SK-N-SH (cell line): ENCODE measurements around the gene ADAP2. TPM values are rescaled to one million over a fixed set of nuclear protein-coding genes. Genes with fewer than 3 reads are reported as not detected.

Source experiments
- CTCF ChIA-PET: fragments of 300-600, 350-600 bp; formaldehyde crosslinking; extraction: SDS; loops from one replicate; lab custom pipeline; 2021; lab: Yijun Ruan, JAX
- POLR2A ChIA-PET: fragments of 350-600 bp; sonication (Branson Sonifier 250); formaldehyde crosslinking; extraction: SDS; loops from one replicate; lab custom pipeline; 2020; ENCODE audit warnings: antibody characterized with exemption, inconsistent platforms; lab: Yijun Ruan, JAX
- DNase-seq: peaks from one replicate; pipeline ENCODE4 v3.0.0; 2012
- H2AFZ ChIP-seq: fragments of 200-600 bp; sonication (generic); 2 replicates; pipeline ENCODE4 v1.8.1; 2016; ENCODE audit warnings: antibody characterized with exemption, mild to moderate bottlenecking, low read depth
- H3F3A ChIP-seq: fragments of 200-600 bp; sonication (generic); replicated peaks from 2 replicates; pipeline ENCODE3; 2016; ENCODE audit warnings: antibody characterized with exemption, mild to moderate bottlenecking; ENCODE audit not compliant: insufficient read depth
- H3K27ac ChIP-seq, 2 experiments: fragments of 200-500 bp in 1 of 2; fragments of 200-600 bp in 1 of 2; sonication (Bioruptor generic) in 1 of 2; sonication (generic), shearing (Covaris generic) in 1 of 2; 2 replicates each; pipeline versions ENCODE4 v1.5.1 to v1.6.1; 2014 to 2016; ENCODE audit warnings: low read depth in 2 of 2, inconsistent platforms in 1 of 2, low read length in 1 of 2, mild to moderate bottlenecking in 1 of 2, mixed read lengths in 1 of 2
- H3K27me3 ChIP-seq: fragments of 200-600 bp; sonication (generic), shearing (Covaris generic); 2 replicates; pipeline ENCODE4 v1.6.1; 2016; ENCODE audit warnings: mixed run types; ENCODE audit not compliant: insufficient read depth
- H3K36me3 ChIP-seq, 2 experiments: fragments of 200-500 bp in 1 of 2; fragments of 200-600 bp in 1 of 2; sonication (Bioruptor generic) in 1 of 2; sonication (generic) in 1 of 2; replicated peaks in 1 of 2; 2 replicates each; pipeline versions ENCODE3 to v1.5.1; 2014 to 2016; ENCODE audit warnings: low read length in 1 of 2, mild to moderate bottlenecking in 1 of 2; ENCODE audit not compliant: insufficient read depth in 2 of 2, control insufficient read depth in 1 of 2
- H3K4me1 ChIP-seq, 2 experiments: fragments of 200-500 bp in 1 of 2; fragments of 200-600 bp in 1 of 2; sonication (Bioruptor generic) in 1 of 2; sonication (generic), shearing (Covaris generic) in 1 of 2; 2 replicates each; pipeline versions ENCODE4 v1.5.1 to v1.6.1; 2014 to 2016; ENCODE audit warnings: low read depth in 1 of 2, low read length in 1 of 2, mixed run types in 1 of 2; ENCODE audit not compliant: insufficient read depth in 2 of 2, control insufficient read depth in 1 of 2
- H3K4me2 ChIP-seq: fragments of 200-600 bp; sonication (generic), shearing (Covaris generic); 2 replicates; pipeline ENCODE4 v1.6.1; 2017; ENCODE audit warnings: mixed run types
- H3K4me3 ChIP-seq, 2 experiments: fragments of 200-500 bp in 1 of 2; fragments of 200-600 bp in 1 of 2; sonication (Bioruptor generic) in 1 of 2; sonication (generic), shearing (Covaris generic) in 1 of 2; 2 replicates each; pipeline versions ENCODE4 v1.5.1 to v1.8.1; 2014 to 2016; ENCODE audit warnings: low read depth in 2 of 2, inconsistent platforms in 1 of 2, low read length in 1 of 2, mild to moderate bottlenecking in 1 of 2, mixed read lengths in 1 of 2, moderate library complexity in 1 of 2
- H3K79me2 ChIP-seq: fragments of 200-600 bp; sonication (generic); 2 replicates; pipeline ENCODE4 v1.8.1; 2017; ENCODE audit warnings: mild to moderate bottlenecking; ENCODE audit not compliant: insufficient read depth
- H3K9ac ChIP-seq: fragments of 200-600 bp; sonication (generic); 2 replicates; pipeline ENCODE4 v1.6.1; 2017; ENCODE audit warnings: mixed run types
- H3K9me2 ChIP-seq: fragments of 200-600 bp; sonication (generic); 2 replicates; pipeline ENCODE4 v1.6.1; 2017; ENCODE audit warnings: mixed run types
- H3K9me3 ChIP-seq: fragments of 200-600 bp; sonication (generic); 2 replicates; pipeline ENCODE4 v1.6.1; 2017; ENCODE audit warnings: mixed run types, mild to moderate bottlenecking, moderate library complexity
- H4K20me1 ChIP-seq: fragments of 200-600 bp; sonication (generic); 2 replicates; pipeline ENCODE4 v1.6.1; 2017; ENCODE audit warnings: mild to moderate bottlenecking, mixed run types; ENCODE audit not compliant: insufficient read depth
- EZH2phosphoT487 ChIP-seq: fragments of 200-600 bp; sonication (generic); IDR thresholded peaks from 2 replicates; pipeline ENCODE4 v1.6.1; 2017; ENCODE audit warnings: low read depth, mixed run types, mild to moderate bottlenecking, antibody characterized with exemption, moderate library complexity, borderline replicate concordance
- FOSL2 ChIP-seq: IDR thresholded peaks from 2 replicates; pipeline ENCODE4 v1.4.0; 2012; ENCODE audit warnings: low read depth, mild to moderate bottlenecking, moderate library complexity, borderline replicate concordance
- FOXJ3 ChIP-seq: sonication (generic); formaldehyde crosslinking; IDR thresholded peaks from 2 replicates; pipeline ENCODE4 v1.5.1; 2020; ENCODE audit warnings: mild to moderate bottlenecking, missing genetic modification reagents
- FOXM1 ChIP-seq: IDR thresholded peaks from 2 replicates; pipeline ENCODE4 v1.4.0; 2012; ENCODE audit warnings: low read depth, mild to moderate bottlenecking
- GABPA ChIP-seq: IDR thresholded peaks from 2 replicates; pipeline ENCODE4 v1.4.0; 2012; ENCODE audit warnings: low read depth, mild to moderate bottlenecking
- GATA2 ChIP-seq: sonication (generic); formaldehyde crosslinking; IDR thresholded peaks from 2 replicates; pipeline ENCODE4 v1.5.0; 2020; ENCODE audit warnings: mild to moderate bottlenecking, missing genetic modification reagents
- JUND ChIP-seq: IDR thresholded peaks from 2 replicates; pipeline ENCODE4 v1.4.0; 2012
- MEF2A ChIP-seq: IDR thresholded peaks from 2 replicates; pipeline ENCODE4 v1.4.0; 2012; ENCODE audit warnings: low read depth, borderline replicate concordance
- NFIC ChIP-seq: IDR thresholded peaks from 2 replicates; pipeline ENCODE4 v1.4.0; 2012; ENCODE audit warnings: borderline replicate concordance
- RAD21 ChIP-seq: IDR thresholded peaks from 2 replicates; pipeline ENCODE4 v1.6.1; 2012; ENCODE audit warnings: mild to moderate bottlenecking, low read length
- RCOR1 ChIP-seq: fragments of 150-350 bp; IDR thresholded peaks from 2 replicates; pipeline ENCODE4 v1.6.1; 2017; ENCODE audit warnings: antibody characterized with exemption, low read length
- RXRA ChIP-seq: IDR thresholded peaks from 2 replicates; pipeline ENCODE4 v1.4.0; 2012; ENCODE audit warnings: low read depth, mild to moderate bottlenecking, borderline replicate concordance
- SIN3A ChIP-seq: IDR thresholded peaks from 2 replicates; pipeline ENCODE4 v1.6.1; 2012; ENCODE audit warnings: low read depth, mild to moderate bottlenecking, low read length, moderate library complexity, borderline replicate concordance
- TEAD4 ChIP-seq: IDR thresholded peaks from 2 replicates; pipeline ENCODE4 v1.4.0; 2012; ENCODE audit warnings: mild to moderate bottlenecking, borderline replicate concordance; ENCODE audit not compliant: insufficient read depth
- WGBS: methylation state at CpG from one replicate; pipeline ENCODE4 v1.1.6; 2017; ENCODE audit warnings: low lambda C conversion rate; 5-methylcytosine and 5-hydroxymethylcytosine counted together
- polyA plus RNA-seq, 3 experiments: library from polyadenylated mRNA; depleted of rRNA; stranded (reverse); fragments of >200 nt; gene quantifications; 2 replicates each; pipeline ENCODE4 v1.2.3, GENCODE V29; 2012
- TF ChIP-seq, protein P1 (sequence below): fragments of 150-350 bp; IDR thresholded peaks from 2 replicates; pipeline ENCODE4 v1.6.1; 2017; ENCODE audit warnings: antibody characterized with exemption, low read length, low read depth, borderline replicate concordance
- TF ChIP-seq, protein P2 (sequence below): IDR thresholded peaks from 2 replicates; pipeline ENCODE4 v1.4.0; 2012; ENCODE audit warnings: low read depth
- TF ChIP-seq, protein P3 (sequence below): IDR thresholded peaks from 2 replicates; pipeline ENCODE4; 2012
- TF ChIP-seq, protein P4 (sequence below): fragments of 200-600 bp; sonication (generic); IDR thresholded peaks from 2 replicates; pipeline ENCODE4 v1.6.1; 2017; ENCODE audit warnings: antibody characterized with exemption, mild to moderate bottlenecking, moderate library complexity
- TF ChIP-seq, protein P5 (sequence below): IDR thresholded peaks from 2 replicates; pipeline ENCODE4 v1.6.1; 2012; ENCODE audit warnings: mild to moderate bottlenecking, low read depth, low read length, moderate library complexity
- TF ChIP-seq, protein P6 (sequence below): IDR thresholded peaks from 2 replicates; pipeline ENCODE4 v1.4.0; 2012; ENCODE audit warnings: low read depth, borderline replicate concordance

The ADAP2 gene
- polyA plus RNA-seq, 1 of the 3 experiments (the other 2 are of a cell fraction) = 0.39 TPM

DNA sequence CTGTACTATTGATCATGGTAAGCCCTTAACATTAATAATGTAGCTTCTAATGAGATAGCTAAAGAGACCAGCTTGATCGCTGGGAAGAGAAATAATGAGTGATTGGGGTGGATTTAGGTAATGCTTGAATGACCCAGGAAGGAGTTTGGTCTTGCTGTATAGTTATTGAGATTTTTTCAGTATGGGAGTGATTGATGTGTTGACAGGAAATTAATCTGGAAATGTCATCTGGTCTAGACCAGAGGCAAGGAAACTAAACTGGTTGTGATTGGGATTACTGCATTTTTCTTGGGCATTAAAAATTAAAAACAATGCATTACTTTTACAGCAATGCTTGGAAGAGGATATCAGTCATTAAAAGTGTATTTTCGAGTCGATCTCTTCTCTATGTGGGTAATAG lies 27.5 kb upstream of the ADAP2 start:
- Histone ChIP-seq H4K20me1 (no peaks in the 10 kb centered on the region), H2AFZ (no peak overlapping the region), H3K27me3 (no peaks in the 10 kb centered on the region), H3K9me3 (no peaks in the 10 kb centered on the region), H3F3A (peaks cover 10% of the 10 kb centered on the region), H3K27ac (no peak overlapping the region), H3K9me2 (no peaks in the 10 kb centered on the region), H3K4me1 (no peaks in the 10 kb centered on the region), H3K9ac (no peak overlapping the region), H3K4me3 (no peak overlapping the region), H3K36me3 (peaks cover 13 to 35% of the 10 kb centered on the region in 2 experiments), H3K4me2 (no peak overlapping the region), H3K79me2 (peaks cover 10% of the 10 kb centered on the region; the same call in 1 of the 2 replicates)
- WGBS = 97% methylated on average over 3 of the region's 3 CpGs
- DNase-seq = no peak
- POLR2A ChIA-PET = no interaction called here
- CTCF ChIA-PET = interaction anchor here (0.6 kb wide), 1 partner anchor 23 kb away, joined by 4 read pairs; no protein-coding TSS in a partner anchor
- no peak for TF ChIP-seq FOSL2
- TF ChIP-seq, protein P1, sequence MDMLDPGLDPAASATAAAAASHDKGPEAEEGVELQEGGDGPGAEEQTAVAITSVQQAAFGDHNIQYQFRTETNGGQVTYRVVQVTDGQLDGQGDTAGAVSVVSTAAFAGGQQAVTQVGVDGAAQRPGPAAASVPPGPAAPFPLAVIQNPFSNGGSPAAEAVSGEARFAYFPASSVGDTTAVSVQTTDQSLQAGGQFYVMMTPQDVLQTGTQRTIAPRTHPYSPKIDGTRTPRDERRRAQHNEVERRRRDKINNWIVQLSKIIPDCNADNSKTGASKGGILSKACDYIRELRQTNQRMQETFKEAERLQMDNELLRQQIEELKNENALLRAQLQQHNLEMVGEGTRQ = no peak
- TF ChIP-seq, protein P2, sequence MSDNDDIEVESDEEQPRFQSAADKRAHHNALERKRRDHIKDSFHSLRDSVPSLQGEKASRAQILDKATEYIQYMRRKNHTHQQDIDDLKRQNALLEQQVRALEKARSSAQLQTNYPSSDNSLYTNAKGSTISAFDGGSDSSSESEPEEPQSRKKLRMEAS = no peak
- no peak for TF ChIP-seq RCOR1
- TF ChIP-seq SIN3A = no peak
- TF ChIP-seq NFIC = no peak
- TF ChIP-seq, protein P3, sequence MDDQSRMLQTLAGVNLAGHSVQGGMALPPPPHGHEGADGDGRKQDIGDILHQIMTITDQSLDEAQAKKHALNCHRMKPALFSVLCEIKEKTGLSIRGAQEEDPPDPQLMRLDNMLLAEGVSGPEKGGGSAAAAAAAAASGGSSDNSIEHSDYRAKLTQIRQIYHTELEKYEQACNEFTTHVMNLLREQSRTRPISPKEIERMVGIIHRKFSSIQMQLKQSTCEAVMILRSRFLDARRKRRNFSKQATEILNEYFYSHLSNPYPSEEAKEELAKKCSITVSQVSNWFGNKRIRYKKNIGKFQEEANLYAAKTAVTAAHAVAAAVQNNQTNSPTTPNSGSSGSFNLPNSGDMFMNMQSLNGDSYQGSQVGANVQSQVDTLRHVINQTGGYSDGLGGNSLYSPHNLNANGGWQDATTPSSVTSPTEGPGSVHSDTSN = no peak
- no peak for TF ChIP-seq EZH2phosphoT487
- no peak for TF ChIP-seq GABPA
- TF ChIP-seq, protein P4, sequence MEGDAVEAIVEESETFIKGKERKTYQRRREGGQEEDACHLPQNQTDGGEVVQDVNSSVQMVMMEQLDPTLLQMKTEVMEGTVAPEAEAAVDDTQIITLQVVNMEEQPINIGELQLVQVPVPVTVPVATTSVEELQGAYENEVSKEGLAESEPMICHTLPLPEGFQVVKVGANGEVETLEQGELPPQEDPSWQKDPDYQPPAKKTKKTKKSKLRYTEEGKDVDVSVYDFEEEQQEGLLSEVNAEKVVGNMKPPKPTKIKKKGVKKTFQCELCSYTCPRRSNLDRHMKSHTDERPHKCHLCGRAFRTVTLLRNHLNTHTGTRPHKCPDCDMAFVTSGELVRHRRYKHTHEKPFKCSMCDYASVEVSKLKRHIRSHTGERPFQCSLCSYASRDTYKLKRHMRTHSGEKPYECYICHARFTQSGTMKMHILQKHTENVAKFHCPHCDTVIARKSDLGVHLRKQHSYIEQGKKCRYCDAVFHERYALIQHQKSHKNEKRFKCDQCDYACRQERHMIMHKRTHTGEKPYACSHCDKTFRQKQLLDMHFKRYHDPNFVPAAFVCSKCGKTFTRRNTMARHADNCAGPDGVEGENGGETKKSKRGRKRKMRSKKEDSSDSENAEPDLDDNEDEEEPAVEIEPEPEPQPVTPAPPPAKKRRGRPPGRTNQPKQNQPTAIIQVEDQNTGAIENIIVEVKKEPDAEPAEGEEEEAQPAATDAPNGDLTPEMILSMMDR = no peak
- TF ChIP-seq GATA2 (CRISPR knock-in tag) = no peak
- TF ChIP-seq FOXM1 = no peak
- TF ChIP-seq, protein P5, sequence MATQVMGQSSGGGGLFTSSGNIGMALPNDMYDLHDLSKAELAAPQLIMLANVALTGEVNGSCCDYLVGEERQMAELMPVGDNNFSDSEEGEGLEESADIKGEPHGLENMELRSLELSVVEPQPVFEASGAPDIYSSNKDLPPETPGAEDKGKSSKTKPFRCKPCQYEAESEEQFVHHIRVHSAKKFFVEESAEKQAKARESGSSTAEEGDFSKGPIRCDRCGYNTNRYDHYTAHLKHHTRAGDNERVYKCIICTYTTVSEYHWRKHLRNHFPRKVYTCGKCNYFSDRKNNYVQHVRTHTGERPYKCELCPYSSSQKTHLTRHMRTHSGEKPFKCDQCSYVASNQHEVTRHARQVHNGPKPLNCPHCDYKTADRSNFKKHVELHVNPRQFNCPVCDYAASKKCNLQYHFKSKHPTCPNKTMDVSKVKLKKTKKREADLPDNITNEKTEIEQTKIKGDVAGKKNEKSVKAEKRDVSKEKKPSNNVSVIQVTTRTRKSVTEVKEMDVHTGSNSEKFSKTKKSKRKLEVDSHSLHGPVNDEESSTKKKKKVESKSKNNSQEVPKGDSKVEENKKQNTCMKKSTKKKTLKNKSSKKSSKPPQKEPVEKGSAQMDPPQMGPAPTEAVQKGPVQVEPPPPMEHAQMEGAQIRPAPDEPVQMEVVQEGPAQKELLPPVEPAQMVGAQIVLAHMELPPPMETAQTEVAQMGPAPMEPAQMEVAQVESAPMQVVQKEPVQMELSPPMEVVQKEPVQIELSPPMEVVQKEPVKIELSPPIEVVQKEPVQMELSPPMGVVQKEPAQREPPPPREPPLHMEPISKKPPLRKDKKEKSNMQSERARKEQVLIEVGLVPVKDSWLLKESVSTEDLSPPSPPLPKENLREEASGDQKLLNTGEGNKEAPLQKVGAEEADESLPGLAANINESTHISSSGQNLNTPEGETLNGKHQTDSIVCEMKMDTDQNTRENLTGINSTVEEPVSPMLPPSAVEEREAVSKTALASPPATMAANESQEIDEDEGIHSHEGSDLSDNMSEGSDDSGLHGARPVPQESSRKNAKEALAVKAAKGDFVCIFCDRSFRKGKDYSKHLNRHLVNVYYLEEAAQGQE = no peak
- TF ChIP-seq JUND = no peak
- TF ChIP-seq FOXJ3 (CRISPR knock-in tag) = no peak
- TF ChIP-seq RXRA = no peak
- no peak for TF ChIP-seq RAD21
- TF ChIP-seq, protein P6, sequence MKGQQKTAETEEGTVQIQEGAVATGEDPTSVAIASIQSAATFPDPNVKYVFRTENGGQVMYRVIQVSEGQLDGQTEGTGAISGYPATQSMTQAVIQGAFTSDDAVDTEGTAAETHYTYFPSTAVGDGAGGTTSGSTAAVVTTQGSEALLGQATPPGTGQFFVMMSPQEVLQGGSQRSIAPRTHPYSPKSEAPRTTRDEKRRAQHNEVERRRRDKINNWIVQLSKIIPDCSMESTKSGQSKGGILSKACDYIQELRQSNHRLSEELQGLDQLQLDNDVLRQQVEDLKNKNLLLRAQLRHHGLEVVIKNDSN = no peak
- TF ChIP-seq TEAD4 = no peak
- no peak for TF ChIP-seq MEF2A
